Measurements from ENCODE around the gene ASF1A. TPM values are rescaled to one million over a fixed set of nuclear protein-coding genes. Genes with fewer than 3 reads are reported as not detected.

Gene ASF1A
- 12.1 and 19.2 TPM in 2 replicates for total RNA-seq (2011; cell fraction: chromatin; rRNA removed; ENCODE audit: low replicate concordance)
- 6.8 and 7.5 TPM in 2 replicates for total RNA-seq (2011; cell fraction: nucleolus; rRNA removed)
- 8.8 and 12.4 TPM in 2 replicates for total RNA-seq (2011; cell fraction: nucleoplasm; rRNA removed)
- total RNA-seq (2014; rRNA removed) (31.8 and 34.6 TPM in 2 replicates), total RNA-seq (2014; rRNA removed; fragmentation: Illumina TruSeq; extraction: Trizol) (45.3 and 49.5 TPM in 2 replicates), total RNA-seq (2015; rRNA removed; fragmentation: Illumina TruSeq; extraction: Trizol) (28.8 and 31.5 TPM in 2 replicates), total RNA-seq (2021) (42.4 and 49.4 TPM in 2 replicates), polyA plus RNA-seq (2011; rRNA removed) (26.8 and 37.0 TPM in 2 replicates), polyA plus RNA-seq (2014; fragmentation: Illumina TruSeq; extraction: Trizol) (35.0 and 36.2 TPM in 2 replicates), polyA plus RNA-seq (2014; fragmentation: Nextera tagmentation; extraction: Ambion mirVana) (10 to 100 TPM; 32.1 to 34.8 TPM), polyA plus RNA-seq (2014; rRNA removed) (33.2 and 34.5 TPM in 2 replicates), polyA minus RNA-seq (2011; rRNA and poly(A)+ RNA removed) (23.1 and 25.9 TPM in 2 replicates), Bru-seq, nascent RNA (percentile 93 among the genes with signal in this experiment), BruChase-seq, experiment 1, labeled RNA remaining after a 2-hour chase (percentile 88 among the genes with signal in this experiment), BruChase-seq, experiment 2, labeled RNA remaining after a 6-hour chase (percentile 89 among the genes with signal in this experiment)
- polyA plus RNA-seq (2011; cell fraction: cytosol; rRNA removed), result 9.0 and 9.9 TPM in 2 replicates
- polyA plus RNA-seq (2011; cell fraction: nucleus; rRNA removed), result 7.4 and 10.5 TPM in 2 replicates
- polyA plus RNA-seq (2012), result 24.5 and 25.5 TPM in 2 replicates
- polyA minus RNA-seq (2011; cell fraction: cytosol; rRNA and poly(A)+ RNA removed), result 7.7 and 13.6 TPM in 2 replicates
- polyA minus RNA-seq (2011; cell fraction: nucleus; rRNA and poly(A)+ RNA removed), result 13.7 and 21.2 TPM in 2 replicates
- long read RNA-seq, experiment 1, transcript ASF1A-201 (4 exons, 2,362 nt), result major isoform, 200 of 215 reads
- long read RNA-seq, experiment 1, partial matches to known transcripts, result 6 of 215 reads
- long read RNA-seq, experiment 1, other reads (novel, unspliced or antisense), result 9 of 215 reads
- long read RNA-seq, experiment 2, transcript ASF1A-201 (4 exons, 2,362 nt), result major isoform, 45 of 53 reads
- long read RNA-seq, experiment 2, partial matches to known transcripts, result 0 of 53 reads
- long read RNA-seq, experiment 2, other reads (novel, unspliced or antisense), result 8 of 53 reads
- long read RNA-seq, experiment 3, transcript ASF1A-201 (4 exons, 2,362 nt), result major isoform, 73 of 73 reads
- long read RNA-seq, experiment 3, partial matches to known transcripts, result 0 of 73 reads
- long read RNA-seq, experiment 3, other reads (novel, unspliced or antisense), result 0 of 73 reads

DNA sequence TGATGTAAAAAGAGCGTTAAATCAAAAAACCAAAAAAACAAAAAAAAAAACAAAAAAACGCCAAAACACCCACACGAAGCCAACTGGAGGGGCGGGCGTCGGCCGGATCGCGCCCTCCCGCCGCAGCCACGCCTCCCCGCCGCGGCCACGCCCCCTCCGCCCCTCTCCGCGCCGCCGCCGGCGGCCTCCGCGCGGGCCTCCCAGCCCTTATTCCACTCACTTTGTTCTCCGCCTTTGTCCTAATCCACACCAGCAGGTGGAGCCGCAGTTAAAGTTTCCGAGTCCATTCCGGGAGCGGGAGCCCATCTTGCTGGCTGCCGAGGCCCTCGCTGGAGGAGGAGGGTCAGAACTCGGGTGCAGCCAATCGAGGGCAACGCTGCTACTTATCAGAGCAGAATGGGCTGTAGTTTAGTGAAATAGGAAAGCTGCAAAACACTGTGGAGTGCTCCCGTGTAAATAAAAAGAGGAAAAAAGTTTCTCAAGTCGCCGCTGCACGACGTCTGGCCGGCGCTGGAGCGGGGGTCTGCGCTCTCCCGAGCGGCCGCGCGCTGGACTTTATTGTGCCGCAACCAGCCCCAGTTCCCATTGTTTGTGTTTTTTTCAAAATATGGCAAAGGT, at the start of gene ASF1A:
TSS of gene ASF1A (plus strand) at position 346 of the 618 bp plus-strand sequence. CDS start at position 608, 262 bp downstream.
- no peaks in the 10 kb centered on the region for H3K27me3 ChIP-seq (ENCODE audit: control insufficient read depth in 2 of 2, insufficient read depth in 2 of 2, low read length in 2 of 2)
- peak within 1 kb of the TSS; percentile 93 for H3K4me2 ChIP-seq (ENCODE audit: insufficient read depth, low read length)
- no peaks in the 10 kb centered on the region for H3K9me3 ChIP-seq (replicated peaks; ENCODE audit: control insufficient read depth, insufficient read depth, low read depth, low read length)
- peak within 1 kb of the TSS; percentile 95 to 99 for H3K9ac ChIP-seq (ENCODE audit: insufficient read depth in 1 of 2, low read depth in 2 of 2, low read length in 2 of 2)
- WGBS (ENCODE audit: insufficient coverage, low coverage, missing lambda C conversion rate), result under 1% methylated on average over 31 of the region's 51 CpGs
- peaks cover 83% of the 10 kb centered on the region for H3K79me2 ChIP-seq (ENCODE audit: control insufficient read depth, insufficient read depth, low read length)
- intact Hi-C loops (cut with micrococcal nuclease) (loop anchor here (1.0 to 10.0 kb wide), 7 partner anchors 41 to 453 kb away; partner anchors contain the start of genes CEP85L, FAM184A, MAN1A1 and MCM9), in situ Hi-C loops (cut with MboI) (no loop called here)
- H4K20me1 ChIP-seq (replicated peaks; ENCODE audit: control insufficient read depth, insufficient read depth, low read length), result no peaks in the 10 kb centered on the region
- ATAC-seq (peak; percentile 86), DNase-seq (ENCODE audit: extremely low read depth in 1 of 4, low spot score in 3 of 4) (peak; percentile 90 to 99 (median 91)), FAIRE-seq (peak; percentile 98)
- H3K4me1 ChIP-seq (replicated peaks in 1 of 2; ENCODE audit: control insufficient read depth in 2 of 2, insufficient read depth in 2 of 2, low read length in 2 of 2), result peaks cover 20 to 40% of the 10 kb centered on the region in 2 experiments
- BruUV-seq (replicated peaks), result no TSS peak
- H3K4me3 ChIP-seq, result peak within 1 kb of the TSS; percentile 72
- peaks cover 16% of the 10 kb centered on the region; the same call in 2 of the 3 replicates for H3K36me3 ChIP-seq (ENCODE audit: control insufficient read depth, insufficient read depth, low read length)
- peak within 1 kb of the TSS; percentile 97 for H2AFZ ChIP-seq (ENCODE audit: low read depth, low read length)
- no peaks in the 10 kb centered on the region for H3K9me1 ChIP-seq (ENCODE audit: control insufficient read depth, insufficient read depth, low read length)
- H3K27ac ChIP-seq (ENCODE audit: extremely low read depth, low read depth, low read length), result peak within 1 kb of the TSS; percentile 93
- POLR2A ChIA-PET, result interaction anchor here (0.5 to 4.0 kb wide), 12 partner anchors 10 to 632 kb away, joined by 3 to 24 read pairs (median 3); partner anchors contain the start of gene MCM9
- CTCF ChIA-PET (ENCODE audit: low intra/inter-chr PET ratio), result interaction anchor here (0.7 kb wide), 1 partner anchor 297 kb away, joined by 3 read pairs; no protein-coding TSS in a partner anchor
- TF ChIP-seq, protein P1, sequence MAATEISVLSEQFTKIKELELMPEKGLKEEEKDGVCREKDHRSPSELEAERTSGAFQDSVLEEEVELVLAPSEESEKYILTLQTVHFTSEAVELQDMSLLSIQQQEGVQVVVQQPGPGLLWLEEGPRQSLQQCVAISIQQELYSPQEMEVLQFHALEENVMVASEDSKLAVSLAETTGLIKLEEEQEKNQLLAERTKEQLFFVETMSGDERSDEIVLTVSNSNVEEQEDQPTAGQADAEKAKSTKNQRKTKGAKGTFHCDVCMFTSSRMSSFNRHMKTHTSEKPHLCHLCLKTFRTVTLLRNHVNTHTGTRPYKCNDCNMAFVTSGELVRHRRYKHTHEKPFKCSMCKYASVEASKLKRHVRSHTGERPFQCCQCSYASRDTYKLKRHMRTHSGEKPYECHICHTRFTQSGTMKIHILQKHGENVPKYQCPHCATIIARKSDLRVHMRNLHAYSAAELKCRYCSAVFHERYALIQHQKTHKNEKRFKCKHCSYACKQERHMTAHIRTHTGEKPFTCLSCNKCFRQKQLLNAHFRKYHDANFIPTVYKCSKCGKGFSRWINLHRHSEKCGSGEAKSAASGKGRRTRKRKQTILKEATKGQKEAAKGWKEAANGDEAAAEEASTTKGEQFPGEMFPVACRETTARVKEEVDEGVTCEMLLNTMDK (IDR thresholded peaks at IDR 0.05; ENCODE audit: borderline replicate concordance, insufficient read depth, low read depth, low read length, poor library complexity, severe bottlenecking), result peak; percentile 97
- TF ChIP-seq, protein P2, sequence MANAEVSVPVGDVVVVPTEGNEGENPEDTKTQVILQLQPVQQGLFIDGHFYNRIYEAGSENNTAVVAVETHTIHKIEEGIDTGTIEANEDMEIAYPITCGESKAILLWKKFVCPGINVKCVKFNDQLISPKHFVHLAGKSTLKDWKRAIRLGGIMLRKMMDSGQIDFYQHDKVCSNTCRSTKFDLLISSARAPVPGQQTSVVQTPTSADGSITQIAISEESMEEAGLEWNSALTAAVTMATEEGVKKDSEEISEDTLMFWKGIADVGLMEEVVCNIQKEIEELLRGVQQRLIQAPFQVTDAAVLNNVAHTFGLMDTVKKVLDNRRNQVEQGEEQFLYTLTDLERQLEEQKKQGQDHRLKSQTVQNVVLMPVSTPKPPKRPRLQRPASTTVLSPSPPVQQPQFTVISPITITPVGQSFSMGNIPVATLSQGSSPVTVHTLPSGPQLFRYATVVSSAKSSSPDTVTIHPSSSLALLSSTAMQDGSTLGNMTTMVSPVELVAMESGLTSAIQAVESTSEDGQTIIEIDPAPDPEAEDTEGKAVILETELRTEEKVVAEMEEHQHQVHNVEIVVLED (CRISPR knock-in tag; IDR thresholded peaks at IDR 0.05), result no peak
- peak; percentile 82 for TF ChIP-seq POLR2B (IDR thresholded peaks at IDR 0.05; ENCODE audit: low read depth, partially characterized antibody)
- TF ChIP-seq, protein P3, sequence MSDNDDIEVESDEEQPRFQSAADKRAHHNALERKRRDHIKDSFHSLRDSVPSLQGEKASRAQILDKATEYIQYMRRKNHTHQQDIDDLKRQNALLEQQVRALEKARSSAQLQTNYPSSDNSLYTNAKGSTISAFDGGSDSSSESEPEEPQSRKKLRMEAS (CRISPR knock-in tag; IDR thresholded peaks at IDR 0.05), result 0 out of 2 replicates have a peak, but pooled peaks have one; percentile 13
- 0 out of 2 replicates have a peak, but pooled peaks have one; percentile 15 for TF ChIP-seq ETV1 (tag; conservative IDR thresholded peaks at IDR 0.05; ENCODE audit: low read depth)
- TF ChIP-seq, protein P4, sequence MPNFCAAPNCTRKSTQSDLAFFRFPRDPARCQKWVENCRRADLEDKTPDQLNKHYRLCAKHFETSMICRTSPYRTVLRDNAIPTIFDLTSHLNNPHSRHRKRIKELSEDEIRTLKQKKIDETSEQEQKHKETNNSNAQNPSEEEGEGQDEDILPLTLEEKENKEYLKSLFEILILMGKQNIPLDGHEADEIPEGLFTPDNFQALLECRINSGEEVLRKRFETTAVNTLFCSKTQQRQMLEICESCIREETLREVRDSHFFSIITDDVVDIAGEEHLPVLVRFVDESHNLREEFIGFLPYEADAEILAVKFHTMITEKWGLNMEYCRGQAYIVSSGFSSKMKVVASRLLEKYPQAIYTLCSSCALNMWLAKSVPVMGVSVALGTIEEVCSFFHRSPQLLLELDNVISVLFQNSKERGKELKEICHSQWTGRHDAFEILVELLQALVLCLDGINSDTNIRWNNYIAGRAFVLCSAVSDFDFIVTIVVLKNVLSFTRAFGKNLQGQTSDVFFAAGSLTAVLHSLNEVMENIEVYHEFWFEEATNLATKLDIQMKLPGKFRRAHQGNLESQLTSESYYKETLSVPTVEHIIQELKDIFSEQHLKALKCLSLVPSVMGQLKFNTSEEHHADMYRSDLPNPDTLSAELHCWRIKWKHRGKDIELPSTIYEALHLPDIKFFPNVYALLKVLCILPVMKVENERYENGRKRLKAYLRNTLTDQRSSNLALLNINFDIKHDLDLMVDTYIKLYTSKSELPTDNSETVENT (CRISPR knock-in tag; IDR thresholded peaks at IDR 0.05), result peak; percentile 80; the same call in 1 of the 2 replicates
- TF ChIP-seq CBX3 (IDR thresholded peaks at IDR 0.05; ENCODE audit: borderline replicate concordance in 1 of 2, low read length in 2 of 2), result peak in 1 of 2 experiments; percentile 88; a peak in 2 of 3 replicates
